GM23248 (cell line): ENCODE data around the gene PAQR7. TPM values are rescaled to one million over a fixed set of nuclear protein-coding genes. Genes with fewer than 3 reads are reported as not detected.

Experiments
- DNase-seq: peaks from one replicate; pipeline ENCODE4 v3.0.0-alpha.2; 2015
- H2AFZ ChIP-seq: fragments of 200-600 bp; sonication (generic); 2 replicates; pipeline ENCODE4 v1.6.1; 2016; ENCODE audit warnings: antibody characterized with exemption
- H3F3A ChIP-seq: fragments of 200-600 bp; sonication (generic); 2 replicates; pipeline ENCODE4 v1.6.1; 2016; ENCODE audit warnings: mild to moderate bottlenecking, antibody characterized with exemption, mixed run types; ENCODE audit not compliant: insufficient read depth
- H3K27ac ChIP-seq: fragments of 200-600 bp; sonication (generic); 2 replicates; pipeline ENCODE4 v1.5.1; 2016; ENCODE audit warnings: mild to moderate bottlenecking
- H3K27me3 ChIP-seq: fragments of 200-600 bp; sonication (generic); replicated peaks from 2 replicates; pipeline ENCODE4 v1.6.1; 2016; ENCODE audit warnings: mild to moderate bottlenecking; ENCODE audit not compliant: insufficient read depth
- H3K36me3 ChIP-seq: fragments of 200-600 bp; sonication (generic); 2 replicates; pipeline ENCODE4 v1.6.1; 2016; ENCODE audit warnings: low read depth, mild to moderate bottlenecking
- H3K4me1 ChIP-seq: fragments of 200-600 bp; sonication (generic); 2 replicates; pipeline ENCODE4 v1.6.1; 2016; ENCODE audit warnings: mild to moderate bottlenecking; ENCODE audit not compliant: insufficient read depth
- H3K4me2 ChIP-seq: fragments of 200-600 bp; sonication (generic); one replicate; pipeline ENCODE4 v1.6.1; 2016; ENCODE audit warnings: mild to moderate bottlenecking; ENCODE audit not compliant: unreplicated experiment
- H3K4me3 ChIP-seq: fragments of 200-600 bp; sonication (generic); 2 replicates; pipeline ENCODE4 v1.5.1; 2016; ENCODE audit warnings: mild to moderate bottlenecking
- H3K79me2 ChIP-seq: fragments of 200-600 bp; sonication (generic); 2 replicates; pipeline ENCODE4 v1.6.1; 2016; ENCODE audit warnings: mild to moderate bottlenecking; ENCODE audit not compliant: insufficient read depth
- H3K9ac ChIP-seq: fragments of 200-600 bp; sonication (generic); 2 replicates; pipeline ENCODE4 v1.6.1; 2016; ENCODE audit warnings: mild to moderate bottlenecking
- H3K9me2 ChIP-seq: fragments of 200-600 bp; sonication (generic); 2 replicates; pipeline ENCODE4 v1.6.1; 2016; ENCODE audit warnings: mixed run types, mild to moderate bottlenecking, moderate library complexity; ENCODE audit not compliant: insufficient read depth
- H3K9me3 ChIP-seq: fragments of 200-600 bp; sonication (generic); one replicate; pipeline ENCODE4 v1.6.1; 2017; ENCODE audit warnings: low read depth
- H4K20me1 ChIP-seq: fragments of 200-600 bp; sonication (generic); 2 replicates; pipeline ENCODE4 v1.6.0; 2016; ENCODE audit not compliant: insufficient read depth
- EZH2 ChIP-seq: fragments of 200-600 bp; sonication (generic); IDR thresholded peaks from 2 replicates; pipeline ENCODE4 v1.6.1; 2018; ENCODE audit warnings: antibody characterized with exemption, mild to moderate bottlenecking; ENCODE audit not compliant: insufficient read depth, poor library complexity, severe bottlenecking
- EZH2phosphoT487 ChIP-seq: fragments of 200-600 bp; sonication (generic); IDR thresholded peaks from 2 replicates; pipeline ENCODE4 v1.6.1; 2018; ENCODE audit warnings: antibody characterized with exemption, moderate library complexity, mild to moderate bottlenecking, low read depth; ENCODE audit not compliant: insufficient read depth
- WGBS, 2 experiments: methylation state at CpG; one replicate each; pipeline ENCODE4 v1.1.6; 2015 to 2017; ENCODE audit warnings: low lambda C conversion rate in 2 of 2, low coverage in 1 of 2; ENCODE audit errors: missing lambda C conversion rate in 2 of 2; 5-methylcytosine and 5-hydroxymethylcytosine counted together
- in situ Hi-C: fragments of 300-500 bp; cut with MboI; formaldehyde crosslinking; loops from 2 replicates; pipeline ENCODE4 v1.15.0; 2020
- polyA plus RNA-seq: library from polyadenylated mRNA; unstranded; fragments of >200 nt; fragmentation: Nextera tagmentation; extraction: Ambion mirVana; gene quantifications from 2 replicates; pipeline ENCODE4 v1.2.1, GENCODE V29; 2016
- total RNA-seq: library from RNA; depleted of rRNA; stranded (reverse); fragments of >200 nt; shearing (Covaris generic); gene quantifications from 2 replicates; pipeline ENCODE4 v1.2.3, GENCODE V29; 2014

The PAQR7 gene
- total and polyA plus RNA-seq, 2 experiments from 2014 or later = 12.7 to 20.6 TPM

GRCh38 chr1:25896266-25896665 is 20.8 kb upstream of the PAQR7 start:
- H3K27me3 ChIP-seq = no peaks in the 10 kb centered on the region
- in situ Hi-C loops = loop anchor here (10.0 kb wide), 1 partner anchor 99 kb away; the partner anchor contains the start of gene PAFAH2
- peak; percentile 51 for DNase-seq
- no peaks in the 10 kb centered on the region for H4K20me1 ChIP-seq
- H3K27ac ChIP-seq = peak overlapping the region; percentile 23; the same call in 1 of the 2 replicates
- no peaks in the 10 kb centered on the region for H3K9me2 ChIP-seq
- no peak for TF ChIP-seq EZH2
- TF ChIP-seq EZH2phosphoT487 = no peak
- peaks cover 23% of the 10 kb centered on the region for H3K79me2 ChIP-seq
- 39 to 54% methylated on average over 1 of the region's 1 CpG for WGBS, 2 experiments
- peak overlapping the region; percentile 83 for H2AFZ ChIP-seq
- H3K4me2 ChIP-seq = no peak overlapping the region
- H3F3A ChIP-seq = peaks cover 39% of the 10 kb centered on the region
- peaks cover 38% of the 10 kb centered on the region for H3K4me1 ChIP-seq
- no peaks in the 10 kb centered on the region for H3K9me3 ChIP-seq
- H3K9ac ChIP-seq = peak overlapping the region; percentile 10; the same call in 1 of the 2 replicates
- peaks cover 3% of the 10 kb centered on the region; the same call in 1 of the 2 replicates for H3K36me3 ChIP-seq
- H3K4me3 ChIP-seq = no peak overlapping the region

GRCh38 chr1:25895365-25895990 is 20.0 kb upstream of the PAQR7 start:
- peak overlapping the region; percentile 26 for H3K4me2 ChIP-seq

DNA sequence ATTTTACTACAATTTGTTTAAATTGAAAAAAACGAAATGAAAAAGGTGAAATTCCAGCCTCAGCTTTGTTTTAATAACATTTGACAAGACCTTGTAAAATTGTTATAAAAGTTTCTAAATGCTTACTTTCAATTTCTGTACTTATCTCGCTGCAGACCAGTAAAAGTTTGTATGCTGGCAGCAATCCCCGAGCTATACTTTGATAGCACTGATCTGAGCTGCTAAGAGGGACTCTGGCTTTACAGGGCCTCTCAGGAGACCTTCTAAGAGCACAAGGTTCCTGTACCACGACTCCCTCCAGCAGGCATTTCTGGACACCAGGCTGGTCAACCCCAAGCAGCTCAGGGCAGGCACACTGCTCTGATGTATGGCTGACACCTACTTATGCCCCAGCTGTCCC is 17.6 kb upstream of the PAQR7 start:
- Histone ChIP-seq H3K9me2 (no peaks in the 10 kb centered on the region), H3K36me3 (no peaks in the 10 kb centered on the region), H3K27me3 (no peaks in the 10 kb centered on the region), H3F3A (peaks cover 39% of the 10 kb centered on the region), H2AFZ (no peak overlapping the region), H4K20me1 (no peaks in the 10 kb centered on the region), H3K4me2 (peak overlapping the region; percentile 86), H3K9ac (peak overlapping the region; percentile 77), H3K4me1 (peaks cover 47% of the 10 kb centered on the region), H3K4me3 (no peak overlapping the region), H3K9me3 (no peaks in the 10 kb centered on the region), H3K27ac (peak overlapping the region; percentile 98), H3K79me2 (peaks cover 9% of the 10 kb centered on the region)
- peak; percentile 20 for DNase-seq
- no peak for TF ChIP-seq EZH2phosphoT487
- in situ Hi-C loops = loop anchor here (10.0 kb wide), 1 partner anchor 102 kb away; the partner anchor contains the start of gene PAFAH2
- 67 to 73% methylated on average over 4 of the region's 4 CpGs for WGBS, 2 experiments

More at GRCh38 chr1:25895365-25895990, 20.0 kb upstream of the PAQR7 start:
- in situ Hi-C loops = loop anchor here (10.0 kb wide), 1 partner anchor 99 kb away; the partner anchor contains the start of gene PAFAH2
- H4K20me1 ChIP-seq = no peaks in the 10 kb centered on the region
- peaks cover 39% of the 10 kb centered on the region for H3F3A ChIP-seq
- no peaks in the 10 kb centered on the region for H3K9me3 ChIP-seq
- H3K27ac ChIP-seq = peak overlapping the region; percentile 32
- H3K36me3 ChIP-seq = no peaks in the 10 kb centered on the region; the same call in 1 of the 2 replicates
- H3K4me3 ChIP-seq = no peak overlapping the region
- 6 to 11% methylated on average over 12 of the region's 12 CpGs for WGBS, 2 experiments
- peak overlapping the region; percentile 83 for H2AFZ ChIP-seq
- DNase-seq = peak; percentile 96
- TF ChIP-seq EZH2 (no peak), EZH2phosphoT487 (no peak)
- peaks cover 23% of the 10 kb centered on the region for H3K79me2 ChIP-seq
- H3K4me1 ChIP-seq = peaks cover 45% of the 10 kb centered on the region
- H3K27me3 ChIP-seq = no peaks in the 10 kb centered on the region
- peak overlapping the region; percentile 10; the same call in 1 of the 2 replicates for H3K9ac ChIP-seq
- H3K9me2 ChIP-seq = no peaks in the 10 kb centered on the region

DNA sequence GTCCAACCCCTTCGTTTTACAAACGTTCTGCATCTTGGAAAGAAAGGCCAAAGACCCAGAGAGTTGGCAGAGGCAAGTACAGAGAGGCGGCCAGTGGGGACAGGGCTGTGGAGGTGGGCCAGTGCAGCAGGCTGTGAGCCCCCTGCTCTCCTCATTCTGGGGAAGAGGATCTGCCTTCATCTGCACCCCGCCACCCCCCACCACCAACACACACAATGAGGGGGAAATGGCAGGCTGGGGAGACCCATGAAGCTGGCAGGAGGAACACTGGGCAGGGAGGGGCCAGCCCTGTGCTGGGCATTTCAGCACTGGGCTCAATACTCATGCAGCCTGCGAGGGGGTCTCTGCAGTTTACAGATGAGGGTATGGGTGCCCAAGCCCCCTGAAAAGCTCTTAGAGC is 16.1 kb upstream of the PAQR7 start:
- no peaks in the 10 kb centered on the region for H3K27me3 ChIP-seq
- H3K4me3 ChIP-seq = peak overlapping the region; percentile 64; the same call in 1 of the 2 replicates
- H3F3A ChIP-seq = peaks cover 32% of the 10 kb centered on the region
- no peaks in the 10 kb centered on the region for H4K20me1 ChIP-seq
- H3K36me3 ChIP-seq = no peaks in the 10 kb centered on the region
- H3K9me3 ChIP-seq = no peaks in the 10 kb centered on the region
- in situ Hi-C loops = loop anchor here (10.0 kb wide), 1 partner anchor 103 kb away; the partner anchor contains the start of gene PAFAH2
- no peaks in the 10 kb centered on the region for H3K9me2 ChIP-seq
- no peak for TF ChIP-seq EZH2phosphoT487
- no peak for TF ChIP-seq EZH2
- H2AFZ ChIP-seq = 0 out of 2 replicates have a peak overlapping the region, but pooled peaks have one; percentile 86
- peak overlapping the region; percentile 86 for H3K4me2 ChIP-seq
- H3K9ac ChIP-seq = peak overlapping the region; percentile 77
- DNase-seq = no peak
- H3K79me2 ChIP-seq = peaks cover 9% of the 10 kb centered on the region
- peak overlapping the region; percentile 98 for H3K27ac ChIP-seq
- WGBS, 2 experiments = 77 to 83% methylated on average over 5 of the region's 5 CpGs
- peaks cover 47% of the 10 kb centered on the region for H3K4me1 ChIP-seq
